ENCODE data around the gene HSPA9. TPM values are rescaled to one million over a fixed set of nuclear protein-coding genes. Genes with fewer than 3 reads are reported as not detected.

The HSPA9 gene
- total RNA-seq, 4 donors from 2014 or later = 128 to 254 (median 154) TPM

GRCh38 chr5:138615461-138615860 is 40.3 kb upstream of the HSPA9 start:
- H3K36me3 ChIP-seq = no peaks in the 10 kb centered on the region
- intact Hi-C loops (cut with DNase I; ENCODE audit: low total_unique reads) = no loop called here
- no peak overlapping the region for H3K4me3 ChIP-seq
- no peaks in the 10 kb centered on the region for H3K4me1 ChIP-seq
- H3K27me3 ChIP-seq = no peaks in the 10 kb centered on the region
- no peak for DNase-seq
- no peak for TF ChIP-seq POLR2A (IDR thresholded peaks at IDR 0.05)
- TF ChIP-seq CTCF (IDR thresholded peaks at IDR 0.05) = no peak
- no peaks in the 10 kb centered on the region for H3K9me3 ChIP-seq
- H3K27ac ChIP-seq = no peak overlapping the region

- H3K4me3 ChIP-seq = no peak overlapping the region
- H3K9me3 ChIP-seq = no peaks in the 10 kb centered on the region
- no peaks in the 10 kb centered on the region for H3K27me3 ChIP-seq
- DNase-seq = no peak
- peak overlapping the region; percentile 33 to 68 for H3K27ac ChIP-seq
- no peaks in the 10 kb centered on the region for H3K4me1 ChIP-seq
- TF ChIP-seq POLR2A (IDR thresholded peaks at IDR 0.05) = no peak
- no peak for TF ChIP-seq CTCF (IDR thresholded peaks at IDR 0.05)
- H3K36me3 ChIP-seq = no peaks in the 10 kb centered on the region
- intact Hi-C loops (cut with DNase I; ENCODE audit: low total_unique reads) = no loop called here
Measured at GRCh38 chr5:138611678-138612218, 36.5 kb upstream of the HSPA9 start.

GRCh38 chr5:138610918-138611677 is 35.9 kb upstream of the HSPA9 start:
- no peak for TF ChIP-seq POLR2A (IDR thresholded peaks at IDR 0.05)
- peak in 1 of 4 experiments; percentile 8 for TF ChIP-seq CTCF (IDR thresholded peaks at IDR 0.05)
- no peaks in the 10 kb centered on the region for H3K27me3 ChIP-seq
- H3K9me3 ChIP-seq = no peaks in the 10 kb centered on the region
- H3K4me1 ChIP-seq = no peaks in the 10 kb centered on the region
- peak overlapping the region; percentile 33 to 68 for H3K27ac ChIP-seq
- no peaks in the 10 kb centered on the region for H3K36me3 ChIP-seq
- DNase-seq = peak in 1 of 2 donors; percentile 29
- intact Hi-C loops (cut with DNase I; ENCODE audit: low total_unique reads) = no loop called here
- no peak overlapping the region for H3K4me3 ChIP-seq

GRCh38 chr5:138610415-138610917 is 35.3 kb upstream of the HSPA9 start:
- peak overlapping the region; percentile 33 to 68 for H3K27ac ChIP-seq
- TF ChIP-seq POLR2A (IDR thresholded peaks at IDR 0.05) = no peak
- peak in 2 of 4 experiments; percentile 15 to 25 for TF ChIP-seq CTCF (IDR thresholded peaks at IDR 0.05)
- intact Hi-C loops (cut with DNase I; ENCODE audit: low total_unique reads) = no loop called here

GRCh38 chr5:138606378-138607064 is 31.3 kb upstream of the HSPA9 start:
- Histone ChIP-seq H3K27ac (no peak overlapping the region), H3K9me3 (no peaks in the 10 kb centered on the region), H3K27me3 (no peaks in the 10 kb centered on the region), H3K4me1 (no peaks in the 10 kb centered on the region), H3K36me3 (no peaks in the 10 kb centered on the region), H3K4me3 (no peak overlapping the region)
- intact Hi-C loops (cut with DNase I; ENCODE audit: low total_unique reads) = no loop called here
- TF ChIP-seq POLR2A (IDR thresholded peaks at IDR 0.05) (no peak), CTCF (IDR thresholded peaks at IDR 0.05) (no peak)
- no peak for DNase-seq

More at GRCh38 chr5:138610415-138610917, 35.3 kb upstream of the HSPA9 start:
- Histone ChIP-seq H3K36me3 (no peaks in the 10 kb centered on the region), H3K4me1 (no peaks in the 10 kb centered on the region), H3K9me3 (no peaks in the 10 kb centered on the region), H3K27me3 (no peaks in the 10 kb centered on the region), H3K4me3 (no peak overlapping the region)
- no peak for DNase-seq

Measured in uterus (tissue), 4 donors.